DMS114 treated with DMSO at 0.1 percent for 48 hours (cell line): ENCODE data around the gene PGC.

Experiments used
- DNase-seq: peaks from one replicate; lab custom pipeline; 2025; ENCODE audit not compliant: unreplicated experiment; lab: John Stamatoyannopoulos, UW

Gene PGC

GRCh38 chr6:41700463-41701347 is 46.5 kb downstream of the PGC start:
- DNase-seq = no peak

- DNase-seq = no peak
Observed at GRCh38 chr6:41699063-41699462, 48.1 kb downstream of the PGC start.

GRCh38 chr6:41697861-41698781 is 49.1 kb downstream of the PGC start:
- DNase-seq = no peak

GRCh38 chr6:41696788-41697187 is 50.4 kb downstream of the PGC start:
- DNase-seq = no peak

GRCh38 chr6:41695825-41696224 is 51.4 kb downstream of the PGC start:
- no peak for DNase-seq

GRCh38 chr6:41694815-41695526 is 52.2 kb downstream of the PGC start:
- DNase-seq = no peak

GRCh38 chr6:41693281-41694240 is 53.6 kb downstream of the PGC start:
- no peak for DNase-seq

- no peak for DNase-seq
Observed at GRCh38 chr6:41692730-41693129, 54.5 kb downstream of the PGC start.

- DNase-seq = no peak
Observed at GRCh38 chr6:41692080-41692675, 55.0 kb downstream of the PGC start.

GRCh38 chr6:41691426-41692079 is 55.6 kb downstream of the PGC start:
- no peak for DNase-seq

- no peak for DNase-seq
Observed at GRCh38 chr6:41690541-41691330, 56.5 kb downstream of the PGC start.

- no peak for DNase-seq
Observed at GRCh38 chr6:41689171-41690008, 57.8 kb downstream of the PGC start.

GRCh38 chr6:41688256-41688965 is 58.8 kb downstream of the PGC start:
- no peak for DNase-seq

- DNase-seq = no peak
Observed at GRCh38 chr6:41687501-41688175, 59.6 kb downstream of the PGC start.
